ENCODE results near the gene UXS1.

The UXS1 gene

DNA sequence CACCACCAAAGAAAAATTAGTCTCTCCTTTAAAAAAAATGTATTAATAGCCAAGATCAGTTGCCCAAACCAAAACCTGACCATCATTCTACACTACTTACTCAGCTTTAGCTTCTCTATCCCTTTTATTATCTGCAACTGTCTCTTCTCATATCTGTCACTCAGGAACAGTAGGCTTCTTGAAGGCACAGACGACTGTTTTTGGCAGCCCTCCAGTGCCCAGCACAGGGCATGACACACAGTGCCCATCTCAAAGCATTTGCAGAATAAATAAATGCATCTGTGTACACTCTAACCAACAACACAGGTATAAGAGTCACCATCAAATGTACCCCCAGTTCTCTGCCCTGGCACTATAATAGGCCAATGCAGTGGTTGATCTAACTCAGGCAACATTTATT is 117.2 kb downstream of the UXS1 start:
- DNase-seq (ENCODE audit: low read depth), result no peak

GRCh38 chr2:106075048-106075447 is 119.1 kb downstream of the UXS1 start:
- DNase-seq (ENCODE audit: low read depth), result no peak

DNA sequence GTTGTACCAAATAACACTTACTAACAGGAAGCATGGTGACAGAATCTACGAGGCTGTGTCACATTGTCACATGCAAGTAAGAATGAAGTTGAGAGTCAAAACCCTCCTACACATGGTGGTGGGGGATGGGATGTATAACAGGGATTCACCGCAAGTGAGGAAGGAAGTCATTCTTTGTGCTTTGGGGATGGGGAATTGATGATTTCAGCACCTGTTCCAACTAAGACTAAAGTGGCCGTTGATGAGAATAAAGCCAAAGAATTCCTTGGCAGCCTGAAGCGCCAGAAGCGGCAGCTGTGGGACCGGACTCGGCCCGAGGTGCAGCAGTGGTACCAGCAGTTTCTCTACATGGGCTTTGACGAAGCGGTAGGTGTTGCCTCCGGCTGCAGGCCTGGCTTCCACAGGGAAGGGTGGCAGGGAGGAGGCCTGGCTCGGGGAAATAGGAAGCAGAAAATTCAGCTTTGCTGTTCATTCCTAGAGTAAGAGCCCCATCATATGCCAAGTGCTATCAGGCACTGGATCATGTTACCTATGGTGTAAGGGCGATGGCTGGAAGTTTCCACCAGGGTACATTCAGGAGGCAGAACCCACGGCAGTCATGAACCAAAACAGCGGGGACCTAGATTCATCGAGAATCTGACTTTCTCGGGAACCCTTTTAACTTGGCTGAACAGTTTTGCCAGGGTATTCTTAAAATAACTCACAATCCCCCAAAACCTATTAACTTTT is 120.3 kb downstream of the UXS1 start:
- DNase-seq (ENCODE audit: low read depth), result no peak

DNA sequence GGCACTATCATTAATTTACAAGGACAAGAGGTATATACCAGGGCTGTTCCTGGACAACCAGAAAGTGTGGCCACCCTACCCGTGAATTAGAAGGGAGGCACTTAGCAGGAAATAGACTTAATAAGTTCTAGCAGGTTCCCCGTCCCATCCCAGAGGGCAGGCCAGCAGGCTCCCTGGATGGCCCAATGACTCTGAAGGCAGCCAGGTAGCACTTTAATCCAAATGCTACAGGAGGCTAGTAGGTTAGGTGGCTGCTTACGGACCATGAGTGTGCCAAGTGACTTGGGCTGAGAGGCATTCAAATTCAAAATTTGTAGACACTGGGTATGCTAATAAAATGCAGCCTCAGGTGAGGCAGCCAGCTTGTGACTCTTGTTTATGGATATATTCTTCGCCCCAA is 123.9 kb downstream of the UXS1 start:
- no peak for DNase-seq (ENCODE audit: low read depth)

DNA sequence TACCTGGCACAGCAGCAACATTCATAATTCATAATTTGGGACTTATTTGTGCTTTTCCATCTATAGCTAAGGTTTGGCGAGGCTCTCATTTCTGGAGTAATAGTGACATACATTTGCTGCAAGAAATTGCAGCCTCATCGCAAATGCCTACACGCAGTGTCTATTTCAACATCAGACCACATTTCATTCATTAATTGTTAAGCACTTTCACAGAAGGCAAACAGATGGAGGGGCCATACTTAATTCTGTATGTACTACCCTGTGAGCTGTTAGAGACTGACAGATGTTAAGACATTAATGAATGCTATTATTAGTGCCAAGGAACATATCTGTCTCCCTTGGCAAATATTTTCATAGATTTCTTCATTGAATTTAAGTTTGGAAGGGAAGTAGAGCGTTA is 125.7 kb downstream of the UXS1 start:
- DNase-seq (ENCODE audit: low read depth), result no peak

DNA sequence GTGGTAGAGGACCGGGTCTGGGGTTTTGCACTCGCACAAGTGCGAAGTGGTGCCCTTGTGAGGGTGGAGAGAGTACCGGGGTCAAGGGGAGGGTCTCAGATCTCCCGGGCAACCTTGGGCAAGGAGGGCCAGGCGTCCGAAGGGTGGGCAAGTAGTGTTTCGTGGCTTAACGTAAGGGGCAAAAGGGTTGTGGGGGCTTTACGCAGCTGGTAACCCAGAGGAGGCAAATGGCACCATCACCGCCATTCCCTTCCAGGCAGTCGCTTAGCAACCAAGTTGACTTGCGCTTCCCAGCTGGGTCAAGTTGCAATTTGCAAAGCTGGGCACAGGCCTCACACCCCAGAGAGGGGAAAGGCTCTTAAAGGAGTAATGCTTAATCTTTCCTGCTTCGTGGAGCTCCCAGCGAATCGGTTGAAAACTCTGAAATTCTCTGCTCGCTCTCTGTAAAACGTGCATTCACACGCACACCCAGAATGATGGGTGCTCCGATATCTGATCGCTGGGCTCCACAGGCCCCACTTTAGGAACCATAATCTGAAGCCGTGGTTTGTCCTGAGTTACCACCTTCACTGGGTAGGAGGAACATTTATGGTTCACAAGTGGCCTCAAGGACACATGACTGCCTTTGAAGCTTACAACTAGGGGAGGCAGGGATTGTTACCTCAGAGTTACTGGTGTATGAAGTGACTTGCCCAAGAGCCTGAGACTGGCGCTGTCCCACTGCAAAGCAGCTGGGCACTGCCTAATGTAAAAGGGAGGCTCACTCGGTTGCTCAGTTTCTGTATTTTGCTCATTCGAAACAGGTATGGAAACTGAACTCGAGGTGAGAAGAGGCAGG is 127.9 kb downstream of the UXS1 start:
- no peak for DNase-seq (ENCODE audit: low read depth)

- no peak for DNase-seq (ENCODE audit: low read depth)
These were observed 128.7 kb downstream of the UXS1 start for GRCh38 chr2:106065268-106065982.

- no peak for DNase-seq (ENCODE audit: low read depth)
These were observed 130.9 kb downstream of the UXS1 start for GRCh38 chr2:106063181-106063580.

DNA sequence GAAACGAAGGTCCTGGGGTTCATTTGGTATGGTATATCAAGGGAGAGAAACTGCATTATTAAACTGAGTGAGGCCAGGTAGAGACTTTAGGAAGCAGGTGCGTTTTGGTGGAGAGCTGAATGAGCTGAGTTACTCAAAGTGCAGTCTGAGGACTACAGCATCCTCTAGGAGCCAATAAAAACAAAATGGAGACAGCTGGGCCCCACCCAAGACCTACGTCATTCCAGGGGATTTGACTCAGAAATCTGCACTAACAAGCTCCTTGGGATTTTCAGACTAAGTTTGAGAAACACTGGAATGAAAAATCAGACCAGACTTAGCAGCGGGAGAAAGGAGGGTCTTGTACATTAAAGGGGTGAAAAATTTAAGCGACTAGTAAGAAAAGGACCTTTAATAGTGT is 131.5 kb downstream of the UXS1 start:
- no peak for DNase-seq (ENCODE audit: low read depth)

DNA sequence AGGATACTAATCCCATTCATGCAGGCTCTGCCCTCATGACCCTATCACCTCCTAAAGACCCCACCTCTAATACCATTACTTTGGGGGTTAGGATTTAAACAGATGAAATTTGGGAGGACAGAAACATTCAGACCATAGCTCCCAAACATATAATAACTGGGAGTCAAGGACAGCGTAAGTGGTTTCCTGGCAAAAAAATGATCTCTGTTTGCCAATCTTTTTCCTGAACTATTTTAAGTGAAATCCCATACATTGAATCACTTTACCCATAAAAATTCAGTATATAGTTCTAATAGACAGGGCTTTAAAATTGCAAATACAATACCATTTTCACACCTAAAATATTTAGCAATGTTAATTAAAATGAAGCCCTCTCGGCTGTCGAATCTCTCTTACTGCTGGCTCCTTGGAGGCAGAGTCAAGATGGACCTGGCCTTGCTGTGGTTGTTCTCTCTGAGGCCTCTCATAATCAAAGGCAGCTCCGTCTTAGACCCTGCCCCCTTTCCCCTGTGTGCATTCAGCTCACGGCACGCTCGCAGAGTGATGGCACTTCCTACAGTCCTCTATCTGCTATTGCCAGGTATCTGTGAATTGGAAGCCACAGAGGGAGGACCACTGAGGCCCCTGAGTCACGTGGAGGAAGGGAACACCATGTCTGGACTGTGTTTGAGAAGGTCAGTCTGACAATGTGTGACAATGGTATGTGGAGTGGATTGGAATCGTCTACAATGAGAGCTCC is 132.3 kb downstream of the UXS1 start:
- DNase-seq (ENCODE audit: low read depth), result no peak

DNA sequence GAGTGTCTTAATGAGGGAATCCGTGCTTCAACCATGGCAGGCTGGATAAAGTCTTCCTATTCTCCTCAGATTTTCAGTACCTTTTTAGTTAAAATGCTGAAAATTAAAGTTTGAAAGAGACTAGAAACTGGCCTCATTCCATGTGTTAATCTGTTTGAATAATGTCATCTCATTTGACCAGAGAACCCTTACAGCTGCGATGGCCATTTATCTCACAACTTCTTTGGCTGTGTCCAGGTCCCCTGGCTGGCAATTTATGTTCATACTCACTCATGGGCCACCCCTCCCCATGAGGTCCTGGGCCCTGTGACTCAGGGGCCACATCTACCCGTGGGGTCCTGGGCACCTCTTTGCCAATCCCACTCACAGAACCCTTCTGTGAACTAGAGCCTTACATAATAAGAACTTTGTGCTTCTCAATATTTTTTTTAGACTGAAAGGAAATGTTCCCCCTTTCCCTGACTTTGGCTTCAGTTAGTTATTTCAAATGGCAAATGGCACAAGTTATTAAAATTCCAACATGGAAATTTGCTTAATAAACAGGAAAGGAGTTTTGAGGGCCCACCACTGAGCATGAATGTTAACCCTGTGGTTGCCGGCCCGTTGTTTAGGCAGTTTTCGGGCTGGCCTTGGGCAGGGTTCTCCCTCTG is 134.6 kb downstream of the UXS1 start:
- no peak for DNase-seq (ENCODE audit: low read depth)

GRCh38 chr2:106058469-106059137 is 135.5 kb downstream of the UXS1 start:
- no peak for DNase-seq (ENCODE audit: low read depth)

DNA sequence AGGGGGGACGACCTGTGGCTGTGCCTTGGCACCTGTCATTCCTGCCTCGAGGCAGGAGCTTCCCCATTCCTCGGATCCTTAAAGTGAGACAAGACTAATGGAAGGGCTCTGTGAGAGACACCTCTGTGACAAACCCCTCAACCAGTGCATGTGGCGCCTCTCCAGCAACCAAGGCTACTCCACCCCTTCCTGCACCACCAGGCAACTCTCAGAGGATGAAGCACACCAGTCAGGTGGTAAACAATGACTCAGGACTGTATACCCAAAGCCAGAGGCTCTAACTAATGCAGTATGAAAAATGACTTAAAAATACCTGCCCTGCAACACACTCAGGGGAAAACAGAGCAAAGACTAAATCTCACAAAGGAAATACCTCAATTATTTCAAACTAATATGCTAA is 136.9 kb downstream of the UXS1 start:
- peak; percentile 35 for DNase-seq (ENCODE audit: low read depth)

DNA sequence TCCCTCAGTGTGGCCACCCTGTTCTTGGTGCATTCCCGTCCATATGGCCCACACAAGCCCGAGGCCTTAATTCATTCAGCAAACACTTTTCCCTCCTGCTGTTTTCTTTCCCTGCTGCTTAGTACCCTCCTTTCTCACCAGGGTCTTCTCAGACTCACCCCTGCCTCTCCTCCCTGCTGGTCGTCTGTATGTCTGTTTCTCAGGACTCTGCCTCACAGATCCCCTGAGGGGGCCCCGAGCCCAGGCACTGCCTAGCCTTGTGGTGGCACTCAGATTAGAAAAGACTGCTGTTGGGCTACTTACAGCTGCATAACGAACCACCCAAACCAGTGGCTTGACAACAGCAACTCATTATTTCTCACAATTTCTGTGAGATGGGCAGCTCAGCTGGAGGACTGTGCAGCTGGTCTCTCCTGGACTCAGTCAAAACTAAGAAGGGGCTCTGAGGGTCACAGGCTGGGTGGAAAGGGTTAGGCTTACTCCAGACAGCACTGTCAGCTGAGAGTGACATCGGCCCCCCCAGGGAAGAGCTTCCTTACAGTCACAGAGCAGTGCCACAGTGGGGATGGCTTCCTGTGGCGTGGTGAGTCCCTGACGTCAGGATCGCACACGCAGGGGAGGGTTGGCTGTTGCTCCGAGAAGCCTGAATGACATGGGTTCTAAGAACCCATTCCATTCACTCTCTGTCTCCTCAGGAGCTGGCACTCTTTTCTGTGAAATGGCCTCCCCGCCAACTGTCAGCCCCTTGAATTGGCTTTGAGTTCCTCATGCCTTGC is 139.0 kb downstream of the UXS1 start:
- DNase-seq (ENCODE audit: low read depth), result no peak

DNA sequence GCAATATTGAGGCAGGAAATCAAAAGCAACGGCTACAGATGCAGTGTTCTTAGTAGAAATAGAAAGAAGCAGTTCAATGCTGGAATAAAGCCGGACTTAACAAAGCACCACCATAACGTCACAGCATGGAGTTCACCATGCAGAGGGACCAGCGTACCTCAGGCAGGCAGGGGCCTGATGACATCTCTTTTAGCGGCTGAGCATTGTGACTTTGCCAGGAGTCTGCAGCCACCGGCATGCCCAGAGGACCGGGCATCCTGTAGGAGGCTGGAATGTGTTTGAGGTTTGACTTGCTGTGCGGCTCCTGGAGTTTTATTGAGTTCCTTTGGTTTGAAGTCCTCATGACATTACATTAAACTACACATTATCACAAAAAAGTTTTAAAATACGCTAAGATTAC is 139.8 kb downstream of the UXS1 start:
- no peak for DNase-seq (ENCODE audit: low read depth)

DNA sequence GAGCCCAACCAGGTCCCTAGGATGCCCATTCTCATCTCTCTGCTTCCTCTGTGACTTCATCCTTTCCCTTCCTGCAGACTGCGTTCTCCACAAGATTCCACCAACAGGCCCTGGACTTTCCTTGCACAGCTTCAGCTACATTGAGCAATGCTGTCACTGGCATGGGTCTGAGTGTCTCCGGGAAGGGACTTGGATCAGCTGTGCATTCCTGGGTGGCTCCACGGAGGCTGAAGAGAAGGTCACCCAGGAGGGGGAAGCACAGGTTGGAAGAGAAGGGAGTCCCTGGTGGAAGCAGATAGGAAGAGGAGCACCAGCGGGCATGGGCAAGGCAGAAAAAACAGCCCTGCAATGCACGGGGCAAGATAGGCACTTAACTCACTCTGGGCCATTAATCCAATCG is 140.5 kb downstream of the UXS1 start:
- DNase-seq (ENCODE audit: low read depth), result no peak

DNA sequence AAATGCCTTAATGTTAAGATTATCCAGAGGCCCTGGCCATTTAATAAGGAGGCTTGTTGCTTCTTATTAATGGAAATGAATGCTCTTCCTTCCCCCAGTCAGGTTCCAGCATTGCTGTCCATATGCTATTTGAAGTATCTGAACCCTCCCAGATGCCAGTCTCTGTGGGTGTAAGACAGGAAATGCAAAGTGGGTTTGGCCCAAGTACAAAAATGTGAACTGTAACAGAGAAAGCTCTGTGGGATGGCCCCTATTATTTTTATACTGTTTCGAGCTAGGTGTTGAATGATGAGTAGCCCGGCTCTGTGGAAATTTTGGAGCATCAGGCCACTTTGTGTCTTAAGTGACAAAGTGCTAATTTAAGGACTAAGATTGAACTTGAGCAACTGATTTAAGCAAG is 141.0 kb downstream of the UXS1 start:
- no peak for DNase-seq (ENCODE audit: low read depth)

GRCh38 chr2:106044859-106045258 is 149.2 kb downstream of the UXS1 start:
- DNase-seq (ENCODE audit: low read depth), result no peak

DNA sequence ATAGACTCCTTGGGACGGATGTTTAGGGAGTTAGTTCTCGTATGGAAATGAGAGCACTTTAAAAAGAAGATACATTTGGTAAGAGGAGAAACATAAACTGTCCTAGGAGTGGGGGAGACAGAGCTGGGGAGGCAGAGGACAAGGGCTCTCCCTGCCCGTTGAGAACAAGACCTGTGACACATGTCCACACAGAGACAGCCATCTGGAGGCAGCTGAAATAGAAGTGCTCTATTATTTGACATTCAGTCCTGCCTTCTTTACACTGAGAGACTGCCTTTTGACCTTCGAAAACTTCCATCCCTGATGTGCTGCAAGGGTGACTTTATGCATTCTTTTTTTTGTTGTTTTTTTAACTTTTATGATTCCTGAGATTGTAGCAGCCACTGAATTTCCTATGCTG is 150.1 kb downstream of the UXS1 start:
- no peak for DNase-seq (ENCODE audit: low read depth)
